NCI-H2107 treated with DMSO at 0.1 percent for 48 hours (cell line): ENCODE results near the gene EN2.

Experiments used
- DNase-seq: peaks from one replicate; lab custom pipeline; 2025; ENCODE audit not compliant: unreplicated experiment; lab: John Stamatoyannopoulos, UW

Gene EN2

GRCh38 chr7:155458111-155458877 is at the start of gene EN2:
Gene EN2, plus strand, starts transcription at chr7:155458129. Its CDS starts 249 bp downstream, at chr7:155458378.
- DNase-seq = no peak

- no peak for DNase-seq
Measured at GRCh38 chr7:155408651-155409586, 49.0 kb upstream of the EN2 start.

GRCh38 chr7:155409980-155410379 is 47.9 kb upstream of the EN2 start:
- DNase-seq = no peak

- DNase-seq = no peak
Measured at GRCh38 chr7:155410431-155410830, 47.5 kb upstream of the EN2 start.

GRCh38 chr7:155411718-155412415 is 46.1 kb upstream of the EN2 start:
- no peak for DNase-seq

- DNase-seq = peak; percentile 48
Measured at GRCh38 chr7:155412416-155413253, 45.3 kb upstream of the EN2 start.

- DNase-seq = no peak
Measured at GRCh38 chr7:155414547-155415492, 43.1 kb upstream of the EN2 start.

GRCh38 chr7:155416646-155417380 is 41.1 kb upstream of the EN2 start:
- no peak for DNase-seq

- DNase-seq = no peak
Measured at GRCh38 chr7:155418304-155418703, 39.6 kb upstream of the EN2 start.

- no peak for DNase-seq
Measured at GRCh38 chr7:155418941-155419755, 38.8 kb upstream of the EN2 start.

- no peak for DNase-seq
Measured at GRCh38 chr7:155420116-155420515, 37.8 kb upstream of the EN2 start.

GRCh38 chr7:155422151-155422550 is 35.8 kb upstream of the EN2 start:
- no peak for DNase-seq

GRCh38 chr7:155422599-155423336 is 35.2 kb upstream of the EN2 start:
- no peak for DNase-seq

GRCh38 chr7:155423337-155424285 is 34.3 kb upstream of the EN2 start:
- DNase-seq = no peak

GRCh38 chr7:155424301-155425010 is 33.5 kb upstream of the EN2 start:
- no peak for DNase-seq

GRCh38 chr7:155425011-155425340 is 33.0 kb upstream of the EN2 start:
- DNase-seq = no peak
